Adrenal gland (tissue), 5 donors: ENCODE measurements around the gene FMO2.
A peak's percentile ranks its signal among the peaks of the same experiment; 100 is the strongest.

Source experiments
- CTCF ChIP-seq, 6 experiments: fragments of 450-650 bp in 4 of 6; fragments of 200-600 bp in 2 of 6; sonication (generic) in 1 of 6; IDR thresholded peaks; 1 replicate in 5 of 6; 2 replicates in 1 of 6; pipeline versions ENCODE4 v1.5.1 to v1.8.0; 2016 to 2021; ENCODE audit warnings: antibody characterized with exemption in 6 of 6, mild to moderate bottlenecking in 2 of 6, moderate library complexity in 1 of 6
- POLR2A ChIP-seq, 2 donors: fragments of 450-650 bp; IDR thresholded peaks; one replicate each; pipeline ENCODE4 v1.6.1; 2017; ENCODE audit warnings: antibody characterized with exemption in 2 of 2, mild to moderate bottlenecking in 2 of 2, moderate library complexity in 1 of 2
- donor health status: DM: no; HTN: no; CAD: no.

GRCh38 chr1:171226747-171227370 lies 41.8 kb downstream of the FMO2 start:
- TF ChIP-seq CTCF (IDR thresholded peaks at IDR 0.05): peak; percentile 58 to 82 (median 77)
- TF ChIP-seq POLR2A (IDR thresholded peaks at IDR 0.05): no peak
